ENCODE data around the gene DOCK4. TPM values are rescaled to one million over a fixed set of nuclear protein-coding genes. Genes with fewer than 3 reads are reported as not detected.

Gene DOCK4
- total RNA-seq, 4 donors from 2014 or later, result 6.4 to 20.5 (median 9.7) TPM

- TF ChIP-seq POLR2AphosphoS5 (IDR thresholded peaks at IDR 0.05) (no peak), POLR2A (IDR thresholded peaks at IDR 0.05) (no peak), CTCF (IDR thresholded peaks at IDR 0.05) (no peak), EP300 (IDR thresholded peaks at IDR 0.05) (no peak)
- no peak overlapping the region for H3K4me3 ChIP-seq
- peaks cover 2% of the 10 kb centered on the region for H3K4me1 ChIP-seq
- H3K36me3 ChIP-seq, result no peaks in the 10 kb centered on the region
- H3K27me3 ChIP-seq, result no peaks in the 10 kb centered on the region
- no peak for DNase-seq (ENCODE audit: low spot score in 2 of 2)
- H3K27ac ChIP-seq, result no peak overlapping the region
- WGBS, result 16% methylated on average over 1 of the region's 1 CpG
- no peaks in the 10 kb centered on the region for H3K9me3 ChIP-seq
Measured at GRCh38 chr7:112005205-112005775, 200.9 kb downstream of the DOCK4 start.

GRCh38 chr7:112001091-112001826, 204.9 kb downstream of the DOCK4 start:
- Histone ChIP-seq H3K9me3 (no peaks in the 10 kb centered on the region), H3K27ac (no peak overlapping the region), H3K4me1 (peaks cover 2% of the 10 kb centered on the region), H3K27me3 (no peaks in the 10 kb centered on the region), H3K36me3 (no peaks in the 10 kb centered on the region), H3K4me3 (no peak overlapping the region)
- TF ChIP-seq CTCF (IDR thresholded peaks at IDR 0.05) (no peak), POLR2AphosphoS5 (IDR thresholded peaks at IDR 0.05) (no peak), POLR2A (IDR thresholded peaks at IDR 0.05) (no peak), EP300 (IDR thresholded peaks at IDR 0.05) (no peak)
- no peak for DNase-seq (ENCODE audit: low spot score in 2 of 2)
- 53% methylated on average over 6 of the region's 6 CpGs for WGBS

- DNase-seq (ENCODE audit: low spot score in 2 of 2), result no peak
- no peaks in the 10 kb centered on the region for H3K36me3 ChIP-seq
Measured at GRCh38 chr7:111998326-111998725, 207.9 kb downstream of the DOCK4 start.

GRCh38 chr7:111997546-111997945, 208.7 kb downstream of the DOCK4 start:
- no peaks in the 10 kb centered on the region for H3K9me3 ChIP-seq
- no peak for TF ChIP-seq POLR2A (IDR thresholded peaks at IDR 0.05)
- H3K27me3 ChIP-seq, result no peaks in the 10 kb centered on the region
- H3K4me1 ChIP-seq, result peaks cover 2% of the 10 kb centered on the region
- H3K4me3 ChIP-seq, result no peak overlapping the region
- no peak overlapping the region for H3K27ac ChIP-seq
- 86% methylated on average over 1 of the region's 1 CpG for WGBS
- no peaks in the 10 kb centered on the region for H3K36me3 ChIP-seq
- no peak for DNase-seq (ENCODE audit: low spot score in 2 of 2)

More at GRCh38 chr7:111998326-111998725, 207.9 kb downstream of the DOCK4 start:
- Histone ChIP-seq H3K27me3 (no peaks in the 10 kb centered on the region), H3K27ac (no peak overlapping the region), H3K4me1 (peaks cover 2% of the 10 kb centered on the region), H3K9me3 (no peaks in the 10 kb centered on the region), H3K4me3 (no peak overlapping the region)
- TF ChIP-seq EP300 (IDR thresholded peaks at IDR 0.05) (no peak), POLR2A (IDR thresholded peaks at IDR 0.05) (no peak), CTCF (IDR thresholded peaks at IDR 0.05) (no peak), POLR2AphosphoS5 (IDR thresholded peaks at IDR 0.05) (no peak)
- WGBS, result 76% methylated on average over 3 of the region's 3 CpGs

GRCh38 chr7:111992601-111993000, 213.6 kb downstream of the DOCK4 start:
- WGBS, result 81% methylated on average over 4 of the region's 4 CpGs
- no peaks in the 10 kb centered on the region for H3K4me1 ChIP-seq
- H3K27me3 ChIP-seq, result no peaks in the 10 kb centered on the region
- H3K27ac ChIP-seq, result no peak overlapping the region
- H3K4me3 ChIP-seq, result no peak overlapping the region
- no peak for TF ChIP-seq POLR2A (IDR thresholded peaks at IDR 0.05)
- TF ChIP-seq EP300 (IDR thresholded peaks at IDR 0.05), result no peak
- no peak for TF ChIP-seq POLR2AphosphoS5 (IDR thresholded peaks at IDR 0.05)
- TF ChIP-seq CTCF (IDR thresholded peaks at IDR 0.05), result no peak
- H3K9me3 ChIP-seq, result no peaks in the 10 kb centered on the region
- no peak for DNase-seq (ENCODE audit: low spot score in 2 of 2)
- no peaks in the 10 kb centered on the region for H3K36me3 ChIP-seq
